Fibroblast of skin of left biceps (primary cell): ENCODE data around the gene MPP2.
A peak's percentile ranks its signal among the peaks of the same experiment; 100 is the strongest.
"Not testable (repeated sequence)": the region's sequence is repeated elsewhere in the genome, so short reads cannot be mapped to it uniquely, and the experiment has no call there.

Source experiments
- DNase-seq, 2 experiments: peaks; one replicate each; pipeline ENCODE4 v3.0.0-alpha.2; 2013; ENCODE audit warnings: low read depth in 2 of 2

The MPP2 gene

DNA sequence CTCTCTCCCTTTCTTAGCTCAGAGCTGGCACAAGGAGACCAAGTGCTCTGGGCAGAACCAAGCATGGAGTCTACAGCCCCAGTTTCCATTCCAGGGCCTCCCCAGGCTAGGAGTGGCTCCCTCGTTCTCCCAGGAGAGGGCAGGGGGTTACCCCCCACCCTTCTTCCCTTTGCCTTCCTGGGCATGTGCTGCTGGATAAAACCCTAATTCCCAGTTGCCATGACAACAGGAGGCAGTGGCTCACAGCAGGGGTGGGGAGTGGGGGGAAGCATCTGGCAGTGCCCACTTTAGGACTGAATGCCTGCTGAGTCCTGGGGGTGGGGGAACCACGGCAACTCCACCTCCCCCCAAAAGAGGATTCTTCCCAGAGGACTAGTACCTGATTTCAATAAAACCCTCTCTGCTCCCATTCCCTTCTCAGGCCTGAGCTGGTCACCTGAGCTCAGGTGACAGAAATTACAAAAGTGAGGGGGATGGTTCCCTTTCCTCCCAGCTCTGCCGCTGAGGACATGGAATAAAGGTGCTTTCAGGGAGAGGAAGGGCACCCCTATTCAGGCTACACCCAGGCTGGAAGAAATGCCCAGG, 1.8 kb downstream of the MPP2 start:
- DNase-seq, result no peak

GRCh38 chr17:43901861-43902589, 5.3 kb downstream of the MPP2 start:
- no peak for DNase-seq

- no peak for DNase-seq
Observed at GRCh38 chr17:43900858-43901754, 6.2 kb downstream of the MPP2 start.

- DNase-seq, result peak; percentile 47 to 49
Observed at GRCh38 chr17:43900183-43900857, 7.0 kb downstream of the MPP2 start.

- DNase-seq, result no peak
Observed at GRCh38 chr17:43898446-43898845, 8.9 kb downstream of the MPP2 start.

DNA sequence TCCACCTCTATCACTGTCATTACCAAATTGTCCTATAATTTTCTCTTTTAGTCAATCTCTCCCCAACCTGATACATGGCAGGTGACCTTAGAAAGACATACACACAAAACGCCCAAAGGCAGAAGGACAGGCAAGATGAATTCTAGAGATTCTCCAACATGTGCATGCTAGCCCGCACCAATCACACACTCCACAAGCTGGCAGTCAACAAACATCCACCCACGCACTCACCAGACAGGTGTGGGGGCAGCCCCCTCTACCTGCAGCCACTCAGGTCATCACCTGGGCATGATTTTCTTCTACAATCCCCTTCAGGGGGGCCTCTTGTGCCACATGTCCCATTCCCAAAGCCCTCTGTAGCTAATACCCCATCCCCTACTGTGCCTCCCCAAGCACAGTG, 9.5 kb downstream of the MPP2 start:
- DNase-seq, result no peak

DNA sequence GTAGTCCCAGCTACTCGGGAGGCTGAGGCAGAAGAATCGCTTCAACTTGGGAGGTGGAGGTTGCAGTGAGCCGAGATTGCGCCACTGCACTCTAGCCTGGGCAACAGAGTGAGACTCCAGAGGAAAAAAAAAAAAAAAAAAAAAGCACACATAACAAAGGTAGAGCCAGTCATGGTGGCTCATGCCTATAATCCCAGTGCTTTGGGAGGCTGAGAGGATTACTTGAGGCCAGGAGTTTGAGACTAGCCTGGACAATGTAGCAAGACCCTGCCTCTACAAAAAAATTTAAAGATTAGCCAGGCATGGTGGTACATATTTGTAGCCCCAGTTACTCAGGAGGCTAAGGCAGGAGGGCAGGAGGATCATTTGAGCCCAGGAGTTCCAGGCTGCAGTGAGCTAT, 12.8 kb downstream of the MPP2 start:
- not testable (repeated sequence) for DNase-seq

GRCh38 chr17:43892647-43892952, 14.7 kb downstream of the MPP2 start:
- no peak for DNase-seq

GRCh38 chr17:43891851-43892646, 15.3 kb downstream of the MPP2 start:
- peak; percentile 14 to 24 for DNase-seq

- DNase-seq, result no peak
Observed at GRCh38 chr17:43890240-43890639, 17.1 kb downstream of the MPP2 start.

DNA sequence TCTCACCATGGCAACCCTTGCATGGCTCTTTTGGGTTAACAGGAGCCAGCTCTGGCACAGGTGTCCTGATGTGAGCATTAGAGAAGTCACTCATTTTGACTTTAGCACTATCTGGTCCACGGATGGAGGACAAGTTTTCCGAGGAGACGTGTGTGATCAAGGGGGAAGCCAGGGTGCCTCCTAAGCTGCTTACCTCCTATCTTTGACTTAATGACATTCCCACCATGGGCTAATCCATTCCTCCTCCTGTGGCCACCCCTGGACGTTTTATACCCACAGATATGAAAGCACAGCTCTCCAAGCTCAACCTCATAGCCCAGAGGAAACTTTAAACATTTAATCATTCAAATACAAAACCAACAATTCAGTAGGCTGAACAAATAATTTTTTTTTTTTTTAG, 18.8 kb downstream of the MPP2 start:
- DNase-seq, result no peak

DNA sequence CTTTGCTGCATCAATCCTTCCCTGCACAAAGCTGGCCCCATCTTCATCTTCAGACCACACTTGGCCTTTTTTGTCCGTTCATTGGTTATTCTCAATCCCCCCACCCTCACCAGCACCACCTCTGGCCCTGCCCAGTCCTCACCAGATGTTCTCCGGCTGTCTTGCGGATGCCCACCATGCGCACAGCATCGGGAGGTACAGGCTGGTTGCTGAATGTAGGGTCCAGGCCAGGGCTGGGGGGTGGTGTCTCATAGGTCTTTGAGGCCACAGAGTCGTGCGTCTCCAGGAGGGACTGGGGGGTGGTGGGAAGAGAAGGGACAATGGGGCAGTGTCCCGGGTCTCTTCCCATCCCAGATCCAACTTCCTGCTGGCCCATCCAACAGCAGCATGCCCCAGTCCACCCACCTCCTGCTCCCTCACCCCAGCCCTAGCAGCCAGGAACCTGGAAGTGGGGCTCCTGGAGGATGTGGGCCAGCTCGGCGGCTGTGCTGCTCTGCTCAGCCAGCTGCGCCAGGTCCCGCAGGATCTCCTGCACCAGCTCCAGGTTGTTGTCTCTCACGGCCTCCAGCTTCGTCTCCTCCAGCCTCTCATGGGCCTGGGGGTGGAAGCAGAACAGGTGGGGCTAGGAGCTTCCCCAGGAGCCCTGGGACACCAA, 24.4 kb downstream of the MPP2 start:
- no peak for DNase-seq

DNA sequence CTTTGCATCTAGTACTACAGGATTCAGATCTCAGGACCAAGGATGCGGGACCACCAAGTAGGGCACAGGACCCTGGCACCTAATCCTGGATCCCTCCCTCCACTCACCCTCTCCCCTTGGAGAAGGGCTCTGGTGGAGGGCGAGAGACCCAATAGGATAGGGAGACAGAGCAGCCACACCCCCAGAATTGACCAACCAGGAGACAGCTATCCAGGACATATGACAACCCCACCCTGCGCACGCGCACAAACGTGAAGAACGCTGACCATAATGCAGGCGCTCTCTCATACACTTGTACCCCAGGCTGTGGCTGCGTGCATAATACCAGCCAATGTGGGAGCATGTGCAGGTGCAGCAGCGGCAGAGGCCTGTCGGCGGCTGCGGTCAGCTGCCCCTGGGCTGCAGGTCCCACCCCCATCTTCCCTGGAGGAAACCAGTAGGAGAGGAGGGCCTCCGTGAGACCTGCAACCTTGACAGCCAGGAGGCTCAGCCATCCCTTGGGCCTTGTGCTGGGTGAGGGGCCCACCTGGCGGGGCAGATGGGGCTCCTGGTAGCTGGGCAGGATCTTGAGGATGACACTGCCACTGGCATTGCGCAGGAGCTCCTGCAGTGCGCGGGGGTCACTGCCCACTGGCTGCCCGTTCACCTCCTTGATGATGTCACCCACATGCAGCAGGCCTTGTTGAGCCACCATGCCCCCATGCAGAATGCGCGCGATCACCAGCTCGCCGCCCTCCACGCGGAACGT, 25.4 kb downstream of the MPP2 start:
- no peak for DNase-seq

DNA sequence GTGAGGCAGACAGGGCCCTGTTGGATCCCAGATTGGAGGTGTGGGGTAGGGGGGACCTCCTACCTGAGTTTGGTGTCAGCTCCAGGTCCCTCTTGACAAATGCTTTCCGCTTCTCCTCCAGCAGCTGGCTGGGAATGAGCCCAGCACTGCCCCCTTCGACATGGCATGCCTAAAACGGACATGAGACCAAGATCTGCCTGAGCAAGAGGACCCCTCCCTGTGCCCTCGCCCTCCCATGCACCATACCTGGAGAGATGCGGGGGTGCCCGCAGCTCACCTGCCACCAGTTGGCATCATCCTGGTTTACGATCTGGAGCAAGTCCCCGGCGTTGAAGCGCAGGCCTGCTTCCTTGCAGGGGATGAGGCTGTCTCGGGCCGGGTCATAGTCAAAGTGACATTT, 26.2 kb downstream of the MPP2 start:
- DNase-seq, result no peak

GRCh38 chr17:43880420-43880991, 26.8 kb downstream of the MPP2 start:
- DNase-seq, result no peak

- DNase-seq, result no peak
Observed at GRCh38 chr17:43879723-43880419, 27.5 kb downstream of the MPP2 start.

GRCh38 chr17:43878260-43879175, 28.8 kb downstream of the MPP2 start:
- peak; percentile 72 to 76 for DNase-seq
